CD4-positive, alpha-beta T cell treated with Interleukin-1 beta for 1 hour (primary cell): Measurements from ENCODE around the gene SLC7A6OS.
A peak's percentile ranks its signal among the peaks of the same experiment; 100 is the strongest.
"Not testable (repeated sequence)": the region's sequence is repeated elsewhere in the genome, so short reads cannot be mapped to it uniquely, and the experiment has no call there.

ENCODE experiments used
- DNase-seq, 2 donors: peaks; one replicate each; pipeline ENCODE4 v3.0.0-alpha.2; 2020 to 2022

The SLC7A6OS gene

DNA sequence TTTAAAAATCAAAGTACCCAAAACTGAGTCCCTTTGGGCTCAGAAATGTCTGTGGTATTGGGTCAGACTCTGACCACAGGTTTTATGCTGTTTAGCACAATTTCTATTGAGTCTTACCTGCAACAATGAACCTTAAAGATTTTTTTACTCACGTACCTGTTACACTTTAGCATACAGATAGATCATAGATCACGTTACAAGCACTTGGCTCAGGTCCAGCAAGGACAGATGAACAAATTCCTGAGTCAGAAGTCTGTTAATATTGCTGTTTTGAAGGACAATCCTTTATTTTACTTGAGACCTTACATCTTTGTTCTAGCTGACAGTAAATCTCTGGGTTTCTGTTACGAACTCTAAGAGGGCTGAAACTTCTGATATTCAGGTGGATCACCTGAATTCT is 12.8 kb downstream of the SLC7A6OS start:
- DNase-seq: no peak

DNA sequence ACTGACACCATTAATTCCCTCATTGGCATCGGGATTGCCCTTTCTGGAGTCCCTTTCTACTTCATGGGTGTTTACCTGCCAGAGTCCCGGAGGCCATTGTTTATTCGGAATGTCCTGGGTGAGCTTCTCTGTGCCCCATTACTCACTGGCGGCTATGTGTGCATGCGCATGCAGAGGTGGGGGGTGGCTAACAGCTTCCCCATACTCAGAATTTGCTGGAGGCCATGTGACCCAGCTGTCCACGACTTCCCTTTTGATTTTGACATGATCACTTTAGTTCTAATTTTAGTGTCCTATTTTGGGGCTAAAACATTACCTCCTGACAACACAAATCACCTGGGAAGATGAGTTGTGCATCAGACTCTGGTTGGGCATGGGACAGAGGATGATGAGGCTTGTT is 14.1 kb downstream of the SLC7A6OS start:
- no peak for DNase-seq

DNA sequence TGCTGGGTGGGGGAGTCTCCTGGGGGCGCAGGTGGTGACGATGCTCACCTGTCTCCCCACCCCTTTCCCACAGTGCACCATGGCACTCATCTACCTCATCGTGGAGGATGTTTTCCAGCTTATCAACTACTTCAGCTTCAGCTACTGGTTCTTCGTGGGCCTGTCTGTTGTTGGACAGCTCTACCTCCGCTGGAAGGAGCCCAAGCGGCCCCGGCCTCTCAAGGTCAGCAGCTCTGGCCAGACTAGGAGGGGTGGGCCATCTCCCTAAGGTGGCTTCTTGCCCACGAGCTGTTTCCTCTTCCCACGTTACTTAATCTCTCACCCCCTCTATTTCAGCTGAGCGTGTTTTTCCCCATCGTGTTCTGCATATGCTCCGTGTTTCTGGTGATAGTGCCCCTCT is 14.5 kb downstream of the SLC7A6OS start:
- DNase-seq: no peak

DNA sequence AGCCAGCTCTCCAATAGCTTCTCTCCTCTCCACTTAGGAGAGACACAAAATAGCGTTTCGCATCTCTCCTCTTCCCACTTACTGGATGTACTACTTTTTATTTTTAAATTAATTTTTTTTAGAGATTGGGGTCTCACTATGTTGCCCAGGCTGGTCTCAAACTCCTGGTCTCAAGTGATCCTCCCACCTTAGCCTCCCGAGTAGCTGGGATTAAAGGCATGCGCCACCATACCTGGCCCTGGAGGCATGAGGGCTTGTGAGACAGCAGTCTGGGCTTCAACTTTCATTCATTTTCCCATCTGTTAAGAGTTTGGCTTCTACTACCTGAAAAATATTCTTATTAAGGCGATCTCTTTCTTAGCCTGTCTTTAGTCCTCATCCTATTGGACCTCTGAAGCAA is 18.3 kb downstream of the SLC7A6OS start:
- DNase-seq: no peak

DNA sequence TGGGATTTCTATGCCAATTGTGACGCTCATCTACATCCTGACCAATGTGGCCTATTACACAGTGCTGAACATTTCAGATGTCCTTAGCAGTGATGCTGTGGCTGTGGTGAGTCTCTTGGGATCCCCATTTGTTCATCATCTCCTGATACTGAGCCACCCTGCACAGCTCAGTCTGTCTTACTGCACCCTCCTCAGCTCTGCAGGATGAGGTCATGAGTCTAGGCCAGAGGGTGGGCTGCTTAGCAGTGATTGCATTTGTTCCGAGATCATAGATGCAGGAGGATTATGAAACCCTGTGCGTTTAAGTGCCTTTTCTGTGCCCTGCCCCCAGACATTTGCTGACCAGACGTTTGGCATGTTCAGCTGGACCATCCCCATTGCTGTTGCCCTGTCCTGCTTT is 19.5 kb downstream of the SLC7A6OS start:
- no peak for DNase-seq

DNA sequence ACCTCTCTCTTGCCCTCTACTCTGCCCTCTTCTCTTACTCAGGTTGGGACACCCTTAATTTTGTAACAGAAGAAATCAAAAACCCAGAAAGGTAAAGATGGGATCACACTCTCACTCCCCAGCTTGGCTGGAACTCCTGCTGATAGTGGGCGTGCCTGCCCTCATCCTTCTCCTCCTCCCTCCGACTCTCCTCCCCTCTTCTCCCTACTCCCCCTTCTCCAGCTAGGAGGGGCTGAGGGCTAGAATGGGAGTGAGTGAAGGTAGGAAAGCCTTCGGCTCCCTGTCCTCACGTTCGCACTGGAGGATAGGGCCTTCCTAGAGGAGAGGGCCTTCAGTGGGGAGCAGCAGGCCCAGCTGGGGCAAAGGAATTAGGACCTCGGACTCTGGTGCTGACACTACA is 20.3 kb downstream of the SLC7A6OS start:
- DNase-seq: no peak

DNA sequence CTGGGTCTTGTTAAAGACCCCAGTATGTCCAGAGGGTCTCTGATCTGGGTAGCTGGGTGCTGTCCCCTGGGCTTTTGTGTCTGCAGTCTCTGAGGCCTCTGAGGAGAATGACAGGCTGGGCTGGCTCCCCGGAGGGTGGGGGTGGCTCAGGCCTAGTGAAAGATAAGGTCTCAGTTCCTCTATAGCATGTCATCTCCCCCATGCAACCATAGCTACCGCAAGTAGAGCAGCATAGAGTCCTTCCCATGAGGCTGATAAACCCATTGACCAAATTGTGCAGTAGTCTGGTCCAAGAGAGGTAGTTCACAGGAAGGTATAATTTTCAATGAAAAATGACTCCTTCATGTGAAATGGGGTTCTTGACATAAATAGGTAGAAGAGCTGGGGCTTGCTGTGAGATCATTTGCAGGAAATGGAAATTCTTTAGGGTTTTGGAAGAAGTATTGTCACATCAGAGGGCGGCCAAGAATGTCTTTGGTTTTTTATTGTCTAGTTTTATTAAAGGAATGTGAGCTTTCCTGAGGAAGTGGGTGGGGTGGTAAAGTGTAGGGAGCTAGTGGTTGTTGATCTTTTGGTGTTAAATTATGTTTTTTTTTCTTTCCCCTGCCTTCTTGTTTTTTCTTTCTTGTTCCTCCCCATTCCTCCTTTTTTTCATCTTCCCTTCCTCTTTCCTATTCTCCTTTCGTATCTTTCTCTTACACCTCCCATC is 21.0 kb downstream of the SLC7A6OS start:
- peak; percentile 47 to 60 for DNase-seq

DNA sequence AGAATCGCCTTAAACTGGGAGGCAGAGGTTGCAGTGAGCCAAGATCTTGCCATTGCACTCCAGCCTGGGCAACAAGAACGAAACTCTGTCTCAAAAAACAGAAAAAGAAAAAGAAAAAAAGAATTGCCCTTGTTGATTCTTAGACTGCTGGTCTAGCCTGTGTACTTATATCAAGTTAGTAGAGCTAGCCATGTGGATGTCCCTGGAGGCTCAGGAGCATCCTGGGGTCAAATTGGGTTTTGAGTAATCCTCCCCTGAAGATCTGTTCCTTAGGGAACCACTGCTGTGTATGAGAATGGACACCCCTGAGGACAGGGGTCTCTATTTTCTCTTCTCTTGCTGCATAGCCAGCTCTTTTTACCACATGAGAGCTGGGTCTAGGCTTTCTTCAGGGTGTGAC is 21.5 kb downstream of the SLC7A6OS start:
- no peak for DNase-seq

DNA sequence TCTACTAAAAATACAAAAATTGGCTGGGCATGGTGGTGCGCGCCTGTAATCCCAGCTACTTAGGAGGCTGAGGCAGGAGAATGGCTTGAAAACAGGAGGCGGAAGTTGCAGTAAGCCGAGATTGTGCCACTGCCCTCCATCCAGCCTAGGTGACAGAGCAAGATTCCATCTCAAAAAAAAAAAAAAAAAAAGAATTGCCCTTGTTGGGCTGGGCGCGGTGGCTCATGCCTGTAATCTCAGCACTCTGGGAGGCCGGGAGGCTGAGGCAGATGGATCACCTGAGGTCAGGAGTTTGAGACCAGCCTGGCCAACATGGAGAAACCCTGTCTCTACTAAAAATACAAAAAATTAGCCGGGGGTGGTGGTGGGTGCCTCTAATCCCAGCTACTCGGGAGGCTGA is 21.9 kb downstream of the SLC7A6OS start:
- DNase-seq: not testable (repeated sequence)

DNA sequence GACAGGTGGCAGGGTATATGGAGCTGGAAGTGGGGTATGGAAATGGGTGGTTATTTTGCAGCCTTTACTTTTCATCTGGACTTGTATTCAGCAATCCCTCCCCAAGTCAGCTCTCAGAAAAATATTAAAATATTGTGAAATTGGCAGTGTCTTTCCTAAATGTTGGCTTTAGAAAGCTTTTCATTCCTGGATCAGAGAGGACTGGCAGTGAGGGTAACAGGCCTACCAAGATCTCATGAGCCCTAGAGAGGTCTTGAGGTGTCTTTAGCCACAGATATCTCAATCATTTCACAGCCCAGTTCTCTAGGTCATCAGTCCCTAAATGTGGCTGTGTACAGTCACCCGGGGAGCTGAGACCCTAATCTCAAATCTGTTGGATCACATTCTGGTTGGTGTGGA is 22.5 kb downstream of the SLC7A6OS start:
- DNase-seq: no peak

DNA sequence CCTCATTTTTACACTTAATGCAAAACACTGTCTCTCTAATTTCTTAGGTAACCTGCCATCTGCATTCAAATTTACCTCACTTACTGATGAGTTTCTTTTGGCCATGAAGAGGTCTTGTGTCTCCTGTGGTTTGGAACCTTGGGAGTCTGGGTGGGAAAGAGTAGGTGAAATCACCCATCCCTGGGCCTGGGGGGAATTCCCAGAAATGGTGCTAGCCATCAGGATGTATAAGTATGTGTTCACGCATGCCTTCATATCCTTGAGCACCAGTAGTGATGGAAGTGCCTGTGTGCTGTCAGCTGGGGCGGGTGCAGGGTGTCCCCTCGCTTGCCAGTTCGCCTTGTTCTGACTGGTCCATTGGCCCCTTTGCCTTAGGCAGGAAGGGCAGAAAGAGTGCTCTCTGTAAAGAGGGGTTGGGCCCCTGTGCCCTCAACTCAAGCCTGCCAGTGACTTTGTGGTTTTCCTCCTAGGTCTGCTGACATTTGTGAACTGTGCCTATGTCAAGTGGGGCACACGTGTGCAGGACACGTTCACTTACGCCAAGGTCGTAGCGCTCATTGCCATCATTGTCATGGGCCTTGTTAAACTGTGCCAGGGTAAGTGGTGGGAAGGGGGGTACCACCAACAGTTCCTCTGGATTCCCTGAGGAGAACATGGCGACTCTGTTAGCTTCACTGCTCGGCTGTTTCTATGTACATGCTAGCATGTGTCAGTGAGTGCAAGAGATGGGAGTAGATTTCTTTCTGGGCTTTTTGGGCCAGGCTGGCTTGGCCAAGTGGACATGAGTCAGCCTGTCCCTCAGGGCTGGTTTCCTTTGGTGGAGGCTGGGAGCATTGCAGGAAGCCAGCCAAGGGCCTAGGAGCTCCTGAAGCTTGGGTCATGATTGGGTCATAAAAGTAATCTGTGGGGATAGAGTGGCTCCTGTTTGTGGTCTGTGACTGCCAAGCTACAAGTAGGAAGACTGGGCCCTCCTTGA is 23.2 kb downstream of the SLC7A6OS start:
- DNase-seq: peak; percentile 52 to 64

DNA sequence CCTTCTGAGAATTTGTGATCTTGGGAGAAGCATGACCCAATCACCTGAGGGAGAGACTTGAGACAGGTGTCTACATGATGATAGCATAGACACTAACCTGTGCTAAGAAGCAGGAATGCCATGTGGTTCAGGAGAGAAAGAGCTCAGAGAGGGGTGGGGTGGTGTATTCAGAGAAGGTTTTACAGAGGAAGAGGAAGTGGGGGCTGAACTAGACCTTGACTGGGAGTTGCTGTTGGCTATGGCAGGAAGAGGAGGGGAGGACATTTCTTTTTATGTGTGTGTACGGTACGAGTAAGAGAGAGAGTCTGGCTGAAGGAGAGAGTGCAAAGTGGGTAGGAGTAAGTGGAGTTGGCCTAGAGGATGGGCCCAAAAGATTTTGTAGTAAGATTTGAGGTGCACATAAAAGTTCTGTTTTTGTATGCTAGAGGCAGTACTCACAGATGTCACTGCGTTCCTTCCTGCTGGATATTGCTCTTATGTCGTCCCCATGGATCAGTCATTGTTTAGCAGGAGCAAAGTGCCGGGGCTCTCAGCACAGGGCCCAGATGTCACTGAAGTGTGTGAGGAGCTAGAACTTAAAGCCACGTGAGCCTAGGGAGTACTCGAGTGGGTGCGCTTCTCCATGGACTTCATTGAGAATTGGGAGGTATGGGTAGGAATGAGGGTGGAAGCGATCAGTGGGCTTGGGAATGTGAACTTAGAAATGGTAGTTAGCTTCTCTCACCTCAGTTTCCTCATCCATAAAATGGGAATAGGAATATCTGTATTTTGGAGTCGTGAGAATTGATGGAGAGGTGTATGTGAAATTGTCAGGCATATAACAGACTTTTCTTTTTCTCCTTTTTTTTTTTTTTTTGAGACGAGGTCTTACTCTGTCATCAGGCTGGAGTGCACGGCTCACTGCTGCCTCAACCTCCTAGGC is 24.3 kb downstream of the SLC7A6OS start:
- DNase-seq: peak; percentile 39 to 61

DNA sequence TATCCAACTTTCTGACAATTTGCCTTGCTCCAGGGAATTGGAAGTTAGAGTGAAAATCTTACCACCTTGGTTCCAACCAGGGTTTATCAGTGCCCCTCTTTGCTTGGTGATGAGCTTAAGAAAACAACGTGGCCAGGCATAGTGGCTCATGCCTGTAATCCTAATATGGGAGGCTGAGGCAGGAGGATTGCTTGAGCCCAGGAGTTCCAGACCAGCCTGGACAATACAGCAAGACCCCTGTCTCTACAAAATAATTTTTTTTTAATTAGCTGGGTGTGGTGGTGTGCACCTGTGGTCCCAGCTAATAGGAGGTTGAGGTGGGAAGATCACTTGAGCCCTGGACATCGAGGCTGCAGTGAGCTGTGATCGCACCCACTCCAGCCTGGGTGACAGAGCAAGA is 25.1 kb downstream of the SLC7A6OS start:
- no peak for DNase-seq

DNA sequence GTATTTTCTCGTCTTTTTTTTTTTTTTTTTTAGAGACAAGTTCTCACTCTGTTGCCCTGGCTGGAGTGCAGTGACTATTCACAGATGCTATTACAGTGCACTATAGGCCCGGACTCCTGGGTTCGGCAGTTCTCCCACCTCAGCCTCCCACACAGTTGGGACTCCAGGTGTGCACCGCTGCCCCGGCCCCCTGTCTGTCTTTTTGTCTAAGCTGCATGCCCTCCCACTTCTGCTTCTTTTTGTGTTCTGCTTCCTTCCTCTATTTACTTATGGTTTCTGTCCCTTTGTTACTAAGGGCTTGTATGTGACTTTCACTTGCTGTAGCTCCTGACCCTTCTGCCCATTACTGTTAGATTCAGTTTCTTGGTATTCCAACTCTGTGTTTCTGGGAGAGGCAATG is 25.9 kb downstream of the SLC7A6OS start:
- DNase-seq: peak in 1 of 2 donors; percentile 56

DNA sequence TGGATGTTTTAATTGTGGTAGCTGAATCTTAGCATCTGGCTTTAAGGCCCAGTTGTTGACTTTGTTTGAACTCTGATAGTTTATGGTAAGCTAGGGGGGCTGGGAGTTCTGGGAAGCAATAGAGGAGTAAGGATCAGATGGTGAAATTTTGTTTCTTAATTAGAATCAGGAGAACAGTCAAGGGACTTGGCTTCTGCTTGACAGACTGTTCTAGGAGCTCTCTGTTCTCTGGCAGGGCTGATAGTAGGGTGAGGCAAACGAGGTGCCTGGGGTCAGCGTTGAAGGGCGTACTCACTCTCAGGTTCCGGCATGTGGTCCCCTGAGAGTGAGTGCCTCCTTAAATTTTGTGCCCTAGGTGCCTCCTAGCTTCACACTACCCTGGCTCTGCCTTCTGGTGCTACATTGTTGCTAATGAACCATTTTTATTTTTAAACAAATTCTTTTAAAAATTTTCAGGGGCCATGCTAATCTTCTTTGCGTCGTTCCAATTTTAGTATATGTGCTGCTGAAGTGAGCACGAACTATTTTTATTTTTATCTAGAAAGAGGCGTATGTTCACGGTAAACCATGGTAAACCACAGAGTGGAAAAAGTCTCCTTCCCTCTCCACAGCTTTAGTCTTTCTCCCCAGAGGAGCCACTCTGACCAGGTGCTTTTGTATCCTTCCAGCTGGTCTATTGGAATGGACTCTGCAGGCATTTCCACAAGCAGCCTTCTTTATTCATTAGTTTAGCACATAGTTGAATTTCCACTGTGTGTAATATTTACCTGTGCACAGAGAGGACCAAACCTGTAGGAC is 26.7 kb downstream of the SLC7A6OS start:
- DNase-seq: no peak

DNA sequence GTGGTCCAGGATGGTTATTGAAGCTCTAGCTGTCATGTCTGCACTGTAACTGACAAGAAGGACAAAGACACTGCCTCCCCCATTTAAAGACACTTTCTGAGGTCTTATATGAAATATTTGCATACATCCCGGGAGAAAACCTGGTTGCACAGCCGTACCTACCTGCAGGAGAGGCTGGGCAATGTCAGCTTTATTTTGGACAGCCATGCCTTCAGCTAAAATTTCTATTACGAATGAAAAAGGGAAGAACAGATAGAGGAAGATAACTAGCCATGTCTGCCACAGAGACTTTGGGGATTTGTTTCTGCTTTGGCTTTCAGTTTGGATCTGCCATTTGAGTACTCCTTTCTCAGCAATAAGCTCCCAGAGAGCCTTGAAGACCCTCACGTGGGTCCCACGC is 27.4 kb downstream of the SLC7A6OS start:
- no peak for DNase-seq

DNA sequence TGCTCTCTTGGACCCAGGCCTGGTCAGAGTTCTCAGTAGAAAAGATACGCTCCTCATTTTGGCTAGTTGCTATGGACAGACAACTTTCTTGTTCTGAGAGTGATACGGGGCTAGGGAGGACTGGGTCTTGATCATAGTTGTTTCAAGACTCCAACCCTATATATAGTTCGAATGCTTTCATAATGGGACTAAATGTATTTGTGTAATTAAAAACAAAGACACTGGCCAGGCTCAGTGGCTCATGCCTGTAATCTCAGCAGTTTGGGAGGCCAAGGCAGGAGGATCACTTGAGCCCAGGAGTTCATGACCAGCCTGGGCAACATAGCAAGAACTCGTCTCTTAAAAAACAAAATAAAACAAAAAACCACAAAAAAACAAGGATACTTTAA is 28.7 kb downstream of the SLC7A6OS start:
- no peak for DNase-seq

DNA sequence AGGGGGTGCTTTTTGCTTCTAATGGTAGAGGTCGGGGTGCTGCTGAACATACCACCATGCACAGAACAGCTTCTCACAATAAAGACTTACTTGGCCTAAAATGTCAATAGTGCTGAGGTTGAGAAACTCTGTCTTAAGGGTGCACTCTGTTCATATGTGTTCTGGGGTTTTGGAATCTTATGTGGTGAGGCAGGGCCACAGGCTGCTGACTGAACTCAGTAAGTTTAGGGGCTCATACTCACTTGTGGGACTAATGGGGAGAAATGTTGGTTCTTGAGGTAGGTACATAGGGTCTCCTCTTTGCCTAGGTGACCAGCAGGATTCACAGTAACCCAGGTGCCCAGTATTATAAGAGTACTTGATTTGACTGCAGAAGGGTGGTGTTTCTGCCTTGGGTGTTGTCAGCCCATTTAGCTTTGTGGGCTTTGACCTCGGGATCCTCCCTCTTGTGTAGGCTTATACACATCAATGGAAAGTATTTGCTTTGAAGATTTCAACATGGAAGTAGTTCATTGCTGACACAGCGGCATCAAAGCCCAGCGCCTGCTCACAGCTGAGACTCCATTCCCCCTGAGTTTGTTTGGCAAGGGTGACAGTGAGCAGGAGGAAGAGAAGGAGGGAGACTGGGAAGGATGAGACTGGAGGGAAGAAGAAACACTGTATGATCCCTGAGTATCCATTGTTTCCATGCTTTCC is 29.2 kb downstream of the SLC7A6OS start:
- DNase-seq: peak in 1 of 2 donors; percentile 35

DNA sequence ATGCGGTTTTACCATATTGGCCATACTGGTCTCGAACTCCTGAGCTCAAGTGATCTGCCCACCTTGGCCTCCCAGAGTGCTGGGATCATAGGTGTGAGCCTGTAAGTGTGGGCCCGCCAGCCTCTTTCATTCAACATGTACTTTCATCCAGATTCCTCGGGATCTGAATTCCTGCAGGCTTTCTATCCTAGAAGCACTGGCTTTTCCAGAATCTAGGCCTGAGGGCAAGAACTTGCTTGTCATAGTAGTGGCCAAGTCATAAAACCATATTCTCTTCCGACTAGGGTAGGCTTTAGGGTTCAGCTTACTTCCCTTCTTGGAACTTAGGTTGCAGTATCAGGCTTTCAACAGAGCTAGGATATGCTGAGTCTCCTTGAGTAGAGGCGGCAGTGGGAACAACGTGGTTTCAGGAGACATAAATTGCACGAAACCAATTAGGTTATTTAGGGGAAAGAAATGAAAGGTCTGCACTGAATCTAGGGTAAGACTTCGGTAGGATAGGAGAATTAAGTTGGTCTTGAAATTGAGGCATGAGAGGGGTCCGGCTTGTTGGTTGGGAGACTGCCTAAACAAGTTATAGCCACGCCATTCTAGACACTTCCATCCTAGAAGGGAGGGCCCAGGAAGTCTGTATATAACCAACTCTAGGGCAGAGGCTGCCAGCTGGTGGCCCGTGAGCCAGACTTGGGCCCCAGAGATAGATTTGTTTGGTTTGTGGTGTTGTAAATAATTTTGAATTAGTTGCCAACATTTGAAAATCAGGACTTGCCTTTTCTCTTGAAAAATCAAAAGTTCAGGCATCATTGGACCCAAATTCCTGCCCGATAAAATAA is 30.8 kb downstream of the SLC7A6OS start:
- DNase-seq: no peak

DNA sequence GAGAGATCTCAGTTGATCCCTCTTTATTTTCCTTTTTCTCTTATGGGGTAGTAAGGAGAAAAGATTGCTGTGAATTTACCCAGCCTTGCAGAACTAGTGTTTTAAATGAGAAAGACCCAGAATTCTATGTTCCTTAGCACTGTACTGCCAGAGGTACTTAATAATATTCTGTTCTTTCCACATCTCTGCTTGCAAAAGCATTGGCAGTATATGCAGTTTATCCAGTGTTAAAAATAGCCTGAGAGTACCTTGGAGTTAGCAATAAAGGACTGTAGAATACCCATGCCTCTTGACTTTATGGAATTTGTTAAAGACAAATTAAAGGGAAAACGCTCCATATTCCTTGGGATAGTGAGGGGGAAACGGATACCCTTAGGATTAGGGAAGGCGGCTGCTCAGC is 34.5 kb downstream of the SLC7A6OS start:
- no peak for DNase-seq
